Measurements from ENCODE around the gene TMC5.
"Not testable (repeated sequence)": the region's sequence is repeated elsewhere in the genome, so short reads cannot be mapped to it uniquely, and the experiment has no call there.

- TF ChIP-seq CTCF, EP300 (IDR thresholded peaks at IDR 0.05): not testable (repeated sequence)
Measured at GRCh38 chr16:19395646-19396267, 21.9 kb upstream of the TMC5 start.
